GM21381 (cell line): ENCODE data around the gene NFYC.
A peak's percentile ranks its signal among the peaks of the same experiment; 100 is the strongest.

Experiments used
- ATAC-seq: cut with Tn5 transposase; IDR thresholded peaks from one replicate; pipeline ENCODE4 v1.9.1; 2021; ENCODE audit warnings: mild to moderate bottlenecking, moderate library complexity; ENCODE audit not compliant: unreplicated experiment

The NFYC gene

GRCh38 chr1:40691538-40692428 lies at the start of gene NFYC:
NFYC (plus strand) TSS chr1:40691704; CDS start chr1:40738844, 47,140 bp downstream.
- peak; percentile 71 for ATAC-seq

GRCh38 chr1:40645118-40645680 lies 46.3 kb upstream of the NFYC start:
- ATAC-seq, result no peak

GRCh38 chr1:40646315-40646714 lies 45.2 kb upstream of the NFYC start:
- no peak for ATAC-seq

GRCh38 chr1:40648200-40648599 lies 43.3 kb upstream of the NFYC start:
- no peak for ATAC-seq

GRCh38 chr1:40648928-40649591 lies 42.4 kb upstream of the NFYC start:
- ATAC-seq, result no peak

- no peak for ATAC-seq
Measured at GRCh38 chr1:40649592-40649930, 41.9 kb upstream of the NFYC start.

GRCh38 chr1:40650075-40650474 lies 41.4 kb upstream of the NFYC start:
- ATAC-seq, result no peak

- no peak for ATAC-seq
Measured at GRCh38 chr1:40651138-40651857, 40.2 kb upstream of the NFYC start.

GRCh38 chr1:40652468-40652867 lies 39.0 kb upstream of the NFYC start:
- no peak for ATAC-seq

GRCh38 chr1:40652979-40653378 lies 38.5 kb upstream of the NFYC start:
- no peak for ATAC-seq

GRCh38 chr1:40653851-40654537 lies 37.5 kb upstream of the NFYC start:
- ATAC-seq, result no peak

- no peak for ATAC-seq
Measured at GRCh38 chr1:40657046-40657445, 34.5 kb upstream of the NFYC start.

- ATAC-seq, result no peak
Measured at GRCh38 chr1:40658751-40659648, 32.5 kb upstream of the NFYC start.

GRCh38 chr1:40659649-40659947 lies 31.9 kb upstream of the NFYC start:
- no peak for ATAC-seq

GRCh38 chr1:40661678-40662077 lies 29.8 kb upstream of the NFYC start:
- no peak for ATAC-seq

GRCh38 chr1:40662151-40662550 lies 29.4 kb upstream of the NFYC start:
- ATAC-seq, result no peak

- ATAC-seq, result no peak
Measured at GRCh38 chr1:40662864-40663263, 28.6 kb upstream of the NFYC start.

GRCh38 chr1:40663324-40664166 lies 28.0 kb upstream of the NFYC start:
- ATAC-seq, result no peak

GRCh38 chr1:40664167-40664537 lies 27.4 kb upstream of the NFYC start:
- no peak for ATAC-seq
